ENCODE measurements around the gene FBXO28. TPM values are rescaled to one million over a fixed set of nuclear protein-coding genes. Genes with fewer than 3 reads are reported as not detected.

The FBXO28 gene
- total RNA-seq, 1 experiment from 2014 or later = 36.6 TPM

GRCh38 chr1:224127925-224128819 is 14.3 kb downstream of the FBXO28 start:
- ChIA-PET POLR2A (no interaction called here), CTCF (no interaction called here)
- intact Hi-C loops (cut with micrococcal nuclease; ENCODE audit: unreplicated experiment) (no loop called here), in situ Hi-C loops (cut with HindIII; ENCODE audit: low pct_unique_long_range_greater_than_20kb, low sequenced_read_pairs) (no loop called here)
- ATAC-seq (no peak), DNase-seq (ENCODE audit: low read depth, low spot score) (no peak)
- TF ChIP-seq CTCF (IDR thresholded peaks at IDR 0.05) (no peak), SIN3A (IDR thresholded peaks at IDR 0.05; ENCODE audit: borderline replicate concordance, insufficient read depth, low read depth, low read length) (no peak), TCF7L2 (IDR thresholded peaks at IDR 0.05; ENCODE audit: low read depth, low read length) (no peak), POLR2AphosphoS5 (IDR thresholded peaks at IDR 0.05; ENCODE audit: low read depth, low read length) (no peak), REST (IDR thresholded peaks at IDR 0.05; ENCODE audit: insufficient read depth in 1 of 2, low read depth in 2 of 2, low read length in 1 of 2) (no peak)
- no peak overlapping the region for H3K4me3 ChIP-seq (ENCODE audit: low read depth in 2 of 2, low read length in 2 of 2)
- 0 out of 2 replicates have a peak, but pooled peaks cover 3% of the 10 kb centered on the region for H3K9me3 ChIP-seq (ENCODE audit: control insufficient read depth, insufficient read depth, low read depth, low read length)
- H3K27ac ChIP-seq (ENCODE audit: low read length) = no peak overlapping the region
- no TSS peak for BruUV-seq (replicated peaks)
- peaks cover 5% of the 10 kb centered on the region; the same call in 1 of the 2 replicates for H3K4me1 ChIP-seq (ENCODE audit: control insufficient read depth, insufficient read depth, low read length)
- H3K27me3 ChIP-seq (ENCODE audit: control insufficient read depth, insufficient read depth, low read length) = no peaks in the 10 kb centered on the region
- peaks cover 12% of the 10 kb centered on the region for H3K36me3 ChIP-seq (ENCODE audit: control insufficient read depth, insufficient read depth, low read length)

- in situ Hi-C loops (cut with HindIII; ENCODE audit: low pct_unique_long_range_greater_than_20kb, low sequenced_read_pairs) (no loop called here), intact Hi-C loops (cut with micrococcal nuclease; ENCODE audit: unreplicated experiment) (no loop called here)
- BruUV-seq (replicated peaks) = no TSS peak
- H3K27ac ChIP-seq (ENCODE audit: low read length) = no peak overlapping the region
- DNase-seq (ENCODE audit: low read depth, low spot score) (no peak), ATAC-seq (no peak)
- H3K36me3 ChIP-seq (ENCODE audit: control insufficient read depth, insufficient read depth, low read length) = peaks cover 20% of the 10 kb centered on the region
- peaks cover 5% of the 10 kb centered on the region; the same call in 1 of the 2 replicates for H3K4me1 ChIP-seq (ENCODE audit: control insufficient read depth, insufficient read depth, low read length)
- no peaks in the 10 kb centered on the region for H3K27me3 ChIP-seq (ENCODE audit: control insufficient read depth, insufficient read depth, low read length)
- CTCF ChIA-PET = no interaction called here
- 0 out of 2 replicates have a peak, but pooled peaks cover 3% of the 10 kb centered on the region for H3K9me3 ChIP-seq (ENCODE audit: control insufficient read depth, insufficient read depth, low read depth, low read length)
- POLR2A ChIA-PET = no interaction called here
- TF ChIP-seq REST (IDR thresholded peaks at IDR 0.05; ENCODE audit: insufficient read depth in 1 of 2, low read depth in 2 of 2, low read length in 1 of 2) (no peak), SIN3A (IDR thresholded peaks at IDR 0.05; ENCODE audit: borderline replicate concordance, insufficient read depth, low read depth, low read length) (no peak), TCF7L2 (IDR thresholded peaks at IDR 0.05; ENCODE audit: low read depth, low read length) (no peak), POLR2AphosphoS5 (IDR thresholded peaks at IDR 0.05; ENCODE audit: low read depth, low read length) (no peak), CTCF (IDR thresholded peaks at IDR 0.05) (no peak)
- no peak overlapping the region for H3K4me3 ChIP-seq (ENCODE audit: low read depth in 2 of 2, low read length in 2 of 2)
Measured at GRCh38 chr1:224131253-224131652, 17.3 kb downstream of the FBXO28 start.

All from Panc1 (cell line).